GM18867 (cell line): Measurements from ENCODE around the gene DENND2D.

Experiments used
- ATAC-seq: cut with Tn5 transposase; IDR thresholded peaks from one replicate; pipeline ENCODE4 v1.9.1; 2021; ENCODE audit warnings: mild to moderate bottlenecking, moderate library complexity; ENCODE audit not compliant: unreplicated experiment

Gene DENND2D

GRCh38 chr1:111141245-111142220 is 58.9 kb downstream of the DENND2D start:
- no peak for ATAC-seq

GRCh38 chr1:111140680-111140967 is 59.8 kb downstream of the DENND2D start:
- ATAC-seq, result no peak

- peak; percentile 72 for ATAC-seq
Measured at GRCh38 chr1:111139956-111140679, 60.3 kb downstream of the DENND2D start, which contains the start of the genes CEPT1 and DRAM2. TSS of gene CEPT1 (plus strand) at chr1:111140223. CDS start at chr1:111147715, 7,492 bp downstream. TSS of gene DRAM2 (minus strand) at chr1:111140093. CDS start at chr1:111131554, 8,539 bp downstream.

GRCh38 chr1:111139324-111139955 is 61.0 kb downstream of the DENND2D start:
- peak; percentile 14 for ATAC-seq
